Esophagus squamous epithelium (tissue), 5 donors: ENCODE measurements around the gene COMT. TPM values are rescaled to one million over a fixed set of nuclear protein-coding genes. Genes with fewer than 3 reads are reported as not detected.

ENCODE experiments used
- DNase-seq: peaks from one replicate; lab custom pipeline; 2025; lab: John Stamatoyannopoulos, UW
- H3K27ac ChIP-seq, 4 donors: fragments of 200-600 bp; sonication (generic); one replicate each; pipeline ENCODE4 v1.5.1; 2016 to 2019; ENCODE audit warnings: mild to moderate bottlenecking in 1 of 4
- H3K27me3 ChIP-seq, 4 donors: fragments of 200-600 bp; sonication (generic); 1 replicate in 3 of 4; 2 replicates in 1 of 4; pipeline versions ENCODE4 v1.5.1 to v1.6.0; 2017 to 2021; ENCODE audit warnings: antibody characterized with exemption in 1 of 4
- H3K36me3 ChIP-seq, 3 donors: fragments of 200-600 bp; sonication (generic); one replicate each; pipeline ENCODE4 v1.5.1; 2016 to 2019
- H3K4me1 ChIP-seq, 3 donors: fragments of 200-600 bp; sonication (generic); one replicate each; pipeline ENCODE4 v1.5.1; 2017 to 2019
- H3K4me3 ChIP-seq, 4 donors: fragments of 200-600 bp; sonication (generic); 1 replicate in 3 of 4; 2 replicates in 1 of 4; pipeline ENCODE4 v1.5.1; 2016 to 2019; ENCODE audit warnings: mild to moderate bottlenecking in 2 of 4, moderate library complexity in 1 of 4
- H3K9me3 ChIP-seq, 3 donors: fragments of 200-600 bp; sonication (generic); one replicate each; pipeline ENCODE4 v1.5.1; 2016 to 2019
- CTCF ChIP-seq, 6 experiments: fragments of 450-650 bp in 4 of 6; fragments of 200-600 bp in 2 of 6; sonication (generic) in 2 of 6; IDR thresholded peaks; one replicate each; pipeline ENCODE4 v1.5.1; 2016 to 2019; ENCODE audit warnings: antibody characterized with exemption in 6 of 6, mild to moderate bottlenecking in 4 of 6, moderate library complexity in 4 of 6
- POLR2A ChIP-seq, 4 donors: fragments of 450-650 bp; IDR thresholded peaks; one replicate each; pipeline ENCODE4 v1.6.1; 2017; ENCODE audit warnings: antibody characterized with exemption in 4 of 4, mild to moderate bottlenecking in 4 of 4, moderate library complexity in 3 of 4
- WGBS, 2 donors: methylation state at CpG; one replicate each; pipeline ENCODE4 v1.1.5; 2018; 5-methylcytosine and 5-hydroxymethylcytosine counted together
- intact Hi-C: fragments of 100-400 bp; cut with DNase I; formaldehyde crosslinking; loops from one replicate; pipeline ENCODE4 v1.15.0; 2022
- total RNA-seq, 4 donors: library from RNA; depleted of rRNA; stranded (reverse); fragments of >200 nt; gene quantifications; one replicate each; pipeline ENCODE4 v1.1.0, GENCODE V29; 2016
- donor health status: DM: yes; HTN: yes; CAD: no.

Gene COMT
- total RNA-seq, 4 donors from 2014 or later, result 210 to 422 (median 234) TPM

DNA sequence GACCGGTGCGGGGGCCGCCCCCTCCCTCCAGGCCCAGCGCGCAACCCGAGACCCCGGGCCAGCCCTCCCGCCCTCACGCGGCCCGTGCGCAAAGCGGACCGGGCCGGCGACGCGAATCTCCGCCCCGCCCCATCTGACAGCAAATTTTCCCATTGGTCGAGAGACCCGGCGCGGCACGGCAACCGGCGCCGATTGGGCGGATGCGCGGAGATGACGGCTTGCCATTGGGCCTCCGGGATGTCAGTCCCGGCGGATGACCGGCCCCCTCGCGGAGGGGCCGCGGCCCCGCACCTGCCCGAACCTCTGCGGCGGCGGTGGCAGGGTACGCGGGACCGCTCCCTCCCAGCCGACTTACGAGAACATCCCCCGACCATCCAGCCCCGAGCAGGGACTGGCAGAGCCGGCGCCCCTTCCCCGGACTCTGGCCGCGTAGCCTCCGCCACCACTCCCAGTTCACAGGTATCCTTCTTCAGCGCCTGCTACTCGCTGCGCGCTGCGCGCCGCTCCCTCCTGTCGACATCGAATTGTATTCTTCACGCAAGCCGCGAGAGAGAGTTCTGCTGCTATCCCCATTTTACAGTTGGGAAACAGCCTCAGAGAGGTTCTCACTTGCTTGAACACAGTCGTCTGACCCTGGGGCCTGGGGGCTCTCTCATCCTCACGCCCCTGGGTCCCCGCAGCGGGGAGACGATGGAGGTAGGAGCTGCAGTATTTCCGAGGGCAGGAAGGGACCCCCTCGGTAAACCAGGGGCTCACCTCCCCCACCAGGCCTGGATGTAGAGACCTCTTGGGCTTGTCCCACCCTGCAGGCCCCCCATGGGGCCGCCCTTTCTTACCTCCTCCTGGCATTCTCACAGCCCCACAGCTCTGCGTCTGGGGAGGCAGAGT lies 75.4 kb downstream of the COMT start, which contains the start of gene ARVCF:
Gene ARVCF, minus strand, starts transcription at position 90 of the 888 bp plus-strand sequence. CDS start 26,029 bp downstream, outside the sequence.
- no peaks in the 10 kb centered on the region for H3K36me3 ChIP-seq
- peaks cover 18 to 51% (median 19%) of the 10 kb centered on the region in 3 donors for H3K4me1 ChIP-seq
- TF ChIP-seq POLR2A (IDR thresholded peaks at IDR 0.05), result no peak
- TF ChIP-seq CTCF (IDR thresholded peaks at IDR 0.05), result peak in 4 of 6 experiments; percentile 5 to 46 (median 42)
- H3K9me3 ChIP-seq, result no peaks in the 10 kb centered on the region
- H3K4me3 ChIP-seq, result peak within 1 kb of the TSS; percentile 60 to 90 (median 77)
- intact Hi-C loops, result no loop called here
- peaks cover 0 to 35% (median 0%) of the 10 kb centered on the region in 4 donors for H3K27me3 ChIP-seq
- H3K27ac ChIP-seq, result peak within 1 kb of the TSS in 2 of 4 donors; percentile 33 to 46
- DNase-seq, result no peak
- 10% methylated on average over 12 to 16 of the region's 79 CpGs for WGBS, 2 donors

- Histone ChIP-seq H3K4me1 (peaks cover 24 to 57% (median 25%) of the 10 kb centered on the region in 3 donors), H3K9me3 (no peaks in the 10 kb centered on the region), H3K4me3 (peak overlapping the region in 1 of 4 donors; percentile 86), H3K36me3 (no peaks in the 10 kb centered on the region), H3K27me3 (peaks cover 0 to 35% (median 0%) of the 10 kb centered on the region in 4 donors), H3K27ac (no peak overlapping the region)
- 30 to 75% methylated on average over 5 to 8 of the region's 9 CpGs for WGBS, 2 donors
- intact Hi-C loops, result no loop called here
- TF ChIP-seq POLR2A (IDR thresholded peaks at IDR 0.05) (no peak), CTCF (IDR thresholded peaks at IDR 0.05) (no peak)
- no peak for DNase-seq
Observed at GRCh38 chr22:20017622-20017958, 76.0 kb downstream of the COMT start.

GRCh38 chr22:20018001-20018400 lies 76.4 kb downstream of the COMT start:
- WGBS, 2 donors, result 83 to 90% methylated on average over 1 to 2 of the region's 5 CpGs
- no peaks in the 10 kb centered on the region for H3K36me3 ChIP-seq
- peaks cover 0 to 35% (median 0%) of the 10 kb centered on the region in 4 donors for H3K27me3 ChIP-seq
- H3K4me3 ChIP-seq, result no peak overlapping the region
- TF ChIP-seq POLR2A (IDR thresholded peaks at IDR 0.05) (no peak), CTCF (IDR thresholded peaks at IDR 0.05) (no peak)
- H3K9me3 ChIP-seq, result no peaks in the 10 kb centered on the region
- no peak overlapping the region for H3K27ac ChIP-seq
- intact Hi-C loops, result no loop called here
- no peak for DNase-seq
- H3K4me1 ChIP-seq, result peaks cover 25 to 61% (median 27%) of the 10 kb centered on the region in 3 donors

Other genes starting within 250 kb of the COMT start
- 10 to 100 TPM; 19.8 to 69.7 (median 36.3) TPM for gene SEPTIN5, start 227.3 kb upstream of the COMT start, total RNA-seq
- 10 to 100 TPM in 1 of 4 donors, 1 to 10 TPM in 3; 4.8 to 40.0 (median 9.7) TPM for gene GP1BB, start 218.2 kb upstream of the COMT start, total RNA-seq
- 1 to 10 TPM in 1 of 4 donors, under 1 TPM in 3; 0.18 to 4.4 (median 0.26) TPM for gene TBX1, start 181.0 kb upstream of the COMT start, total RNA-seq
- gene GNB1L, start 86.9 kb upstream of the COMT start, total RNA-seq, result 1 to 10 TPM; 5.7 to 8.5 (median 6.4) TPM
- gene RTL10, start 86.9 kb upstream of the COMT start, total RNA-seq, result 10 to 100 TPM in 2 of 4 donors, 1 to 10 TPM in 2; 9.4 to 18.2 (median 11.4) TPM
- gene TXNRD2, start within 50 bp of the COMT start, total RNA-seq, result 10 to 100 TPM in 2 of 4 donors, 1 to 10 TPM in 2; 8.0 to 11.3 (median 10.4) TPM
- 10 to 100 TPM in 1 of 4 donors, 1 to 10 TPM in 3; 3.1 to 10.9 (median 7.1) TPM for gene ARVCF, start 75.1 kb downstream of the COMT start, total RNA-seq
- gene TANGO2, start 79.3 kb downstream of the COMT start, total RNA-seq, result 10 to 100 TPM; 14.0 to 28.2 (median 17.6) TPM
- gene DGCR8, start 138.5 kb downstream of the COMT start, total RNA-seq, result 10 to 100 TPM; 13.7 to 33.8 (median 18.7) TPM
- 100 to 1,000 TPM; 178 to 358 (median 212) TPM for gene RANBP1, start 174.3 kb downstream of the COMT start, total RNA-seq
- gene TRMT2A, start 175.5 kb downstream of the COMT start, total RNA-seq, result 10 to 100 TPM; 30.9 to 58.6 (median 41.3) TPM
- gene ZDHHC8, start 190.0 kb downstream of the COMT start, total RNA-seq, result 10 to 100 TPM; 14.7 to 22.9 (median 18.6) TPM
- gene CCDC188, start 209.3 kb downstream of the COMT start, total RNA-seq, result 1 to 10 TPM in 1 of 4 donors, not detected in 3; 2.1 TPM